ENCODE results near the gene AGPS. TPM values are rescaled to one million over a fixed set of nuclear protein-coding genes. Genes with fewer than 3 reads are reported as not detected.

AGPS gene
- total and polyA plus RNA-seq, 10 of the 15 experiments (the other 5 are each of a cell fraction or from before 2014, with no cell fraction given), result 7.9 to 54.2 (median 38.7) TPM

- WGBS (ENCODE audit: insufficient coverage, insufficient replicate concordance, low lambda C conversion rate, missing lambda C conversion rate), result 95% methylated on average over 2 of the region's 2 CpGs
- SMC1A ChIA-PET (ENCODE audit: uncharacterized antibody, unreplicated experiment), result interaction anchor here (1.3 kb wide), 1 partner anchor 9 kb away, joined by 4 read pairs; no protein-coding TSS in a partner anchor
- no peaks in the 10 kb centered on the region for H3K9me3 ChIP-seq (replicated peaks; ENCODE audit: control insufficient read depth, insufficient read depth, low read length)
- RAD21 ChIA-PET (ENCODE audit: unreplicated experiment), result no interaction called here
- POLR2A ChIA-PET, result no interaction called here
- CTCF ChIA-PET, result no interaction called here
- ATAC-seq, result no peak
- no peak for FAIRE-seq
- no peak overlapping the region for H2AFZ ChIP-seq (ENCODE audit: control insufficient read depth, low read depth, low read length)
- no peak for DNase-seq (ENCODE audit: low read depth, low spot score)
- H3K9ac ChIP-seq (ENCODE audit: control insufficient read depth, insufficient read depth, low read length), result no peak overlapping the region
- H4K20me1 ChIP-seq (ENCODE audit: control insufficient read depth, insufficient read depth), result no peaks in the 10 kb centered on the region
- H3K4me1 ChIP-seq (ENCODE audit: control insufficient read depth, insufficient read depth, low read length), result no peaks in the 10 kb centered on the region
- intact Hi-C loops (cut with micrococcal nuclease; ENCODE audit: unreplicated experiment), result no loop called here
- H3K4me2 ChIP-seq (ENCODE audit: control insufficient read depth, insufficient read depth), result no peak overlapping the region
- no peaks in the 10 kb centered on the region for H3K27me3 ChIP-seq (replicated peaks in 1 of 2; ENCODE audit: control insufficient read depth in 2 of 2, insufficient read depth in 2 of 2, low read length in 1 of 2)
- in situ Hi-C loops (cut with MboI), result no loop called here
- TF ChIP-seq BACH1 (IDR thresholded peaks at IDR 0.05; ENCODE audit: borderline replicate concordance), result no peak
- TF ChIP-seq NBN (IDR thresholded peaks at IDR 0.05), result no peak
- TF ChIP-seq ZNF207 (IDR thresholded peaks at IDR 0.05; ENCODE audit: borderline replicate concordance), result no peak
- no peak for TF ChIP-seq KDM1A (IDR thresholded peaks at IDR 0.05; ENCODE audit: borderline replicate concordance)
- no peak for TF ChIP-seq TCF3 (IDR thresholded peaks at IDR 0.05; ENCODE audit: borderline replicate concordance, insufficient read depth, low read depth, low read length)
- TF ChIP-seq HDAC2 (IDR thresholded peaks at IDR 0.05), result no peak
- TF ChIP-seq RUNX3 (IDR thresholded peaks at IDR 0.05; ENCODE audit: low read length), result no peak
- TF ChIP-seq PAX8 (IDR thresholded peaks at IDR 0.05), result no peak
- no peak for TF ChIP-seq HDAC6 (IDR thresholded peaks at IDR 0.05; ENCODE audit: unreplicated experiment)
- TF ChIP-seq MYB (IDR thresholded peaks at IDR 0.05; ENCODE audit: borderline replicate concordance, low read depth, low read length), result no peak
- TF ChIP-seq ZNF274 (IDR thresholded peaks at IDR 0.05; ENCODE audit: insufficient read depth, insufficient read length), result no peak
- no peak for TF ChIP-seq SMAD5 (IDR thresholded peaks at IDR 0.05; ENCODE audit: low read depth)
- TF ChIP-seq CEBPB (IDR thresholded peaks at IDR 0.05; ENCODE audit: borderline replicate concordance in 1 of 2, low read depth in 2 of 2, low read length in 2 of 2), result no peak
- TF ChIP-seq ZBTB11 (CRISPR knock-in tag; IDR thresholded peaks at IDR 0.05), result no peak
- no TSS peak for BruUV-seq (replicated peaks)
- no peak overlapping the region for H3K4me3 ChIP-seq
- no peak overlapping the region for H3K27ac ChIP-seq (ENCODE audit: control insufficient read depth, insufficient read depth)
- H3K79me2 ChIP-seq (ENCODE audit: control insufficient read depth, insufficient read depth, low read length), result no peaks in the 10 kb centered on the region
- H3K36me3 ChIP-seq (ENCODE audit: control insufficient read depth in 2 of 2, insufficient read depth in 2 of 2, low read length in 1 of 2), result no peaks in the 10 kb centered on the region
Observed at GRCh38 chr2:177559638-177560037, 167.1 kb downstream of the AGPS start.
